SH-SY5Y (cell line): Measurements from ENCODE around the gene RAB11FIP4.

Experiments
- GATA2 ChIP-seq: IDR thresholded peaks from 2 replicates; pipeline ENCODE4 v1.6.1; 2011; ENCODE audit warnings: mild to moderate bottlenecking, low read depth, low read length
- GATA3 ChIP-seq: IDR thresholded peaks from 2 replicates; pipeline ENCODE4 v1.6.1; 2011; ENCODE audit warnings: low read depth, mild to moderate bottlenecking, low read length, moderate library complexity

GRCh38 chr17:31379597-31380205 lies 11.8 kb upstream of the RAB11FIP4 start:
- TF ChIP-seq GATA3 = no peak
- TF ChIP-seq GATA2 = no peak
